Endothelial cell of umbilical vein (primary cell): ENCODE results near the gene UPP1. TPM values are rescaled to one million over a fixed set of nuclear protein-coding genes. Genes with fewer than 3 reads are reported as not detected.
A peak's percentile ranks its signal among the peaks of the same experiment; 100 is the strongest.

Source experiments
- BruUV-seq: library from RNA; stranded (reverse); fragments of 400-500 nt; replicated peaks from 2 replicates; lab custom pipeline; 2021; lab: Mats Ljungman, UMichigan
- CTCF ChIA-PET: fragments of 300-600, 350-600 bp; sonication (Branson Sonifier 250); formaldehyde crosslinking; loops from one replicate; lab custom pipeline; 2021; ENCODE audit warnings: antibody characterized with exemption, inconsistent platforms; lab: Charles Lee
- POLR2A ChIA-PET: fragments of 300-600, 350-600 bp; sonication (Branson Sonifier 250); formaldehyde crosslinking; loops from one replicate; lab custom pipeline; 2021; ENCODE audit warnings: antibody characterized with exemption, inconsistent platforms; lab: Charles Lee
- DNase-seq: peaks from one replicate; pipeline ENCODE4 v3.0.0-alpha.2; 2011; ENCODE audit warnings: low read depth, low spot score
- FAIRE-seq: peaks from 2 replicates; lab custom pipeline; 2011; peaks lifted over from hg19 to GRCh38; lab: Jason Lieb, UNC
- H2AFZ ChIP-seq: 2 replicates; pipeline ENCODE4 v1.6.0; 2012; ENCODE audit warnings: low read depth, low read length, control low read depth, inconsistent platforms
- H3K27ac ChIP-seq: 2 replicates; pipeline ENCODE4 v1.5.1; 2011; ENCODE audit warnings: low read depth, mild to moderate bottlenecking, control low read depth, low read length, moderate library complexity; ENCODE audit not compliant: insufficient read depth
- H3K27me3 ChIP-seq, 2 experiments: 2 replicates each; pipeline versions ENCODE4 v1.6.0 to v1.6.1; 2011; ENCODE audit warnings: low read length in 2 of 2, mixed read lengths in 1 of 2; ENCODE audit not compliant: control insufficient read depth in 2 of 2, insufficient read depth in 2 of 2
- H3K36me3 ChIP-seq, 2 experiments: 2 replicates in 1 of 2; 3 replicates in 1 of 2; pipeline ENCODE4 v1.5.1; 2011; ENCODE audit warnings: low read length in 2 of 2, mild to moderate bottlenecking in 1 of 2, moderate library complexity in 1 of 2; ENCODE audit not compliant: control insufficient read depth in 2 of 2, insufficient read depth in 2 of 2; ENCODE audit errors: extremely low read depth in 1 of 2
- H3K4me1 ChIP-seq: 3 replicates; pipeline ENCODE4 v1.5.1; 2011; ENCODE audit warnings: mild to moderate bottlenecking, low read length; ENCODE audit not compliant: control insufficient read depth, insufficient read depth; ENCODE audit errors: extremely low read depth
- H3K4me2 ChIP-seq: 2 replicates; pipeline ENCODE4 v1.6.1; 2011; ENCODE audit warnings: low read length, control low read depth, mixed read lengths; ENCODE audit not compliant: insufficient read depth
- H3K4me3 ChIP-seq, 3 experiments: fragments of 200-600 bp in 1 of 3; sonication (generic), shearing (Covaris generic) in 1 of 3; replicated peaks in 1 of 3; 2 replicates each; pipeline ENCODE4 v1.5.1; 2011 to 2016; ENCODE audit warnings: control low read depth in 3 of 3, low read length in 3 of 3, mild to moderate bottlenecking in 2 of 3, inconsistent platforms in 1 of 3, low read depth in 1 of 3, moderate library complexity in 1 of 3; ENCODE audit not compliant: insufficient read depth in 1 of 3
- H3K79me2 ChIP-seq: 2 replicates; pipeline ENCODE4 v1.6.0; 2012; ENCODE audit warnings: low read length, inconsistent platforms; ENCODE audit not compliant: control insufficient read depth, insufficient read depth
- H3K9ac ChIP-seq: replicated peaks from 2 replicates; pipeline ENCODE3; 2011; ENCODE audit warnings: low read length, control low read depth; ENCODE audit not compliant: insufficient read depth; ENCODE audit errors: extremely low read depth
- H3K9me1 ChIP-seq: replicated peaks from 3 replicates; pipeline ENCODE4 v1.6.0; 2011; ENCODE audit warnings: mild to moderate bottlenecking, low read length; ENCODE audit not compliant: control insufficient read depth, insufficient read depth; ENCODE audit errors: extremely low read depth
- H3K9me3 ChIP-seq: replicated peaks from 2 replicates; pipeline ENCODE4 v1.5.1; 2012; ENCODE audit warnings: low read length, inconsistent platforms; ENCODE audit not compliant: control insufficient read depth, insufficient read depth
- H4K20me1 ChIP-seq: replicated peaks from 2 replicates; pipeline ENCODE3; 2011; ENCODE audit warnings: mild to moderate bottlenecking, low read length; ENCODE audit not compliant: control insufficient read depth, insufficient read depth; ENCODE audit errors: extremely low read depth
- CTCF ChIP-seq, 2 donors: IDR thresholded peaks; 1 replicate in 1 of 2; 2 replicates in 1 of 2; pipeline ENCODE4 v1.5.1; 2011; ENCODE audit warnings: low read length in 2 of 2, mild to moderate bottlenecking in 2 of 2, moderate library complexity in 2 of 2, control low read depth in 1 of 2, inconsistent platforms in 1 of 2, low read depth in 1 of 2; ENCODE audit not compliant: insufficient read depth in 1 of 2; ENCODE audit errors: extremely low read depth in 1 of 2
- EZH2 ChIP-seq: IDR thresholded peaks from 2 replicates; pipeline ENCODE4 v1.6.1; 2012; ENCODE audit warnings: borderline replicate concordance, low read depth, mild to moderate bottlenecking, moderate library complexity, low read length, inconsistent platforms; ENCODE audit not compliant: severe bottlenecking
- FOS ChIP-seq: IDR thresholded peaks from 2 replicates; pipeline ENCODE4 v1.6.1; 2011; ENCODE audit warnings: mild to moderate bottlenecking, low read length, moderate library complexity, borderline replicate concordance; ENCODE audit not compliant: insufficient read depth
- GATA2 ChIP-seq: IDR thresholded peaks from 2 replicates; pipeline ENCODE4 v1.7.0; 2011; ENCODE audit warnings: low read depth, mild to moderate bottlenecking, moderate library complexity, mixed read lengths, low read length; ENCODE audit not compliant: insufficient read length, insufficient read depth
- JUN ChIP-seq: IDR thresholded peaks from 2 replicates; pipeline ENCODE4 v1.6.1; 2011; ENCODE audit warnings: borderline replicate concordance, low read depth; ENCODE audit not compliant: insufficient read length, insufficient read depth
- MAX ChIP-seq: IDR thresholded peaks from 2 replicates; pipeline ENCODE4 v1.6.1; 2011; ENCODE audit not compliant: insufficient read depth, insufficient read length
- MYC ChIP-seq: IDR thresholded peaks from one replicate; pipeline ENCODE4 v1.6.1; 2011; ENCODE audit warnings: mild to moderate bottlenecking, low read depth, low read length
- POLR2A ChIP-seq: IDR thresholded peaks from 2 replicates; pipeline ENCODE4 v1.6.1; 2012; ENCODE audit warnings: low read depth, mild to moderate bottlenecking, control low read depth, low read length
- POLR2AphosphoS5 ChIP-seq: IDR thresholded peaks from 2 replicates; pipeline ENCODE4 v1.6.1; 2012; ENCODE audit warnings: low read depth, mild to moderate bottlenecking, control low read depth, low read length, moderate library complexity; ENCODE audit not compliant: insufficient read depth
- dilution Hi-C: fragments of 300-500 bp; cut with MboI; formaldehyde crosslinking; loops from one replicate; pipeline ENCODE4 v1.15.0; 2019; ENCODE audit warnings: low sequenced_read_pairs; ENCODE audit not compliant: extremely low pct_ligation_motif_present
- intact Hi-C: fragments of 100-400 bp; cut with micrococcal nuclease; formaldehyde crosslinking; loops from one replicate; pipeline ENCODE4 v1.10.0; 2022
- polyA plus RNA-seq, 4 experiments: library from polyadenylated mRNA; depleted of rRNA in 3 of 4; stranded (reverse) in 3 of 4; unstranded in 1 of 4; fragments of >200 nt; gene quantifications; 2 replicates each; pipeline versions ENCODE4 v1.2.1 to v1.2.3, GENCODE V29; 2011 to 2012; ENCODE audit warnings: missing spikeins in 1 of 4
- total RNA-seq: library from RNA; stranded (reverse); gene quantifications from 2 replicates; pipeline ENCODE4 v1.2.3, GENCODE V29; 2021

Gene UPP1
- total and polyA plus RNA-seq, 2 donors (not counting 3 experiments of a cell fraction or from before 2014, with no cell fraction given), result 60.7 to 66.0 TPM

DNA sequence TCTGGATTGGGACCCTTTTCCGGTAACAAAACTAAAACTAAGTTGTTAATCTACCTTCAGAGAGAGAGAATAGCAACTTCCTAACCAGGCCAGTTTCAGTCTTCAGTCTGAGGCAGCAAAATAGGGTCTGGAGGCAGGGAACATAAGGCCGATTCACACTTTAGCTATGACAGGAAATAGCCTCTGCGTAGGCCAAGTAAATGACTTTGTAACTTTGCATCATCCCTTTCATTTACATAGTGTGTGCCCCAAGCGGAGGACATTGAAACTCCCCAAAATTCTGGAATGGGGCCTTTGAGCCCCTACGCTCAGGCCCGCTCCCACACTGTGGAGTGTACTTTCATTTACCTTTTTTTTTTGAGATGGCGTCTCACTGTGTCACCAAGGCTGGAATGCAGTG is 1.7 kb upstream of the UPP1 start:
- DNase-seq (peak; percentile 47), FAIRE-seq (peak; percentile 92)
- Histone ChIP-seq H3K4me1 (peaks cover 60% of the 10 kb centered on the region), H3K9me3 (no peaks in the 10 kb centered on the region), H3K4me3 (no peak overlapping the region), H3K79me2 (peaks cover 31% of the 10 kb centered on the region), H3K9me1 (no peaks in the 10 kb centered on the region), H3K27ac (peak overlapping the region; percentile 99), H3K36me3 (peaks cover 0 to 9% of the 10 kb centered on the region in 2 experiments), H2AFZ (peak overlapping the region; percentile 21), H3K27me3 (no peaks in the 10 kb centered on the region), H3K4me2 (peak overlapping the region; percentile 21), H4K20me1 (no peaks in the 10 kb centered on the region), H3K9ac (peak overlapping the region; percentile 12)
- BruUV-seq, result no TSS peak
- dilution Hi-C loops, result no loop called here
- TF ChIP-seq GATA2 (no peak), CTCF (IDR thresholded peaks at IDR 0.05; ENCODE audit: extremely low read depth in 1 of 2, insufficient read depth in 1 of 2, low read depth in 1 of 2, low read length in 2 of 2) (no peak), POLR2A (no peak), POLR2AphosphoS5 (no peak), MYC (no peak), FOS (no peak), JUN (no peak), EZH2 (no peak), MAX (no peak)
- POLR2A ChIA-PET, result interaction anchor here (0.7 to 1.1 kb wide), 2 partner anchors 9 to 356 kb away, joined by 3 read pairs; no protein-coding TSS in a partner anchor
- CTCF ChIA-PET, result interaction anchor here (0.9 to 3.6 kb wide), 5 partner anchors 9 to 142 kb away, joined by 3 to 18 read pairs (median 4); no protein-coding TSS in a partner anchor
- intact Hi-C loops, result loop anchor here (5.0 to 10.0 kb wide), 3 partner anchors 165 to 633 kb away; no protein-coding TSS in a partner anchor
